GM12878 (cell line): Measurements from ENCODE around the gene PADI1.

ENCODE experiments used
- CEBPB ChIP-seq, 2 experiments: fragments of 150-350 bp in 1 of 2; IDR thresholded peaks; 2 replicates each; pipeline ENCODE4 v1.6.1; 2012 to 2014; ENCODE audit warnings: low read depth in 2 of 2, low read length in 2 of 2, borderline replicate concordance in 1 of 2, inconsistent platforms in 1 of 2
- MAX ChIP-seq: IDR thresholded peaks from 2 replicates; pipeline ENCODE4 v1.6.1; 2012; ENCODE audit warnings: low read depth, low read length, improper control_type of control experiment
- MEF2A ChIP-seq: IDR thresholded peaks from 2 replicates; pipeline ENCODE4 v1.6.1; 2011; ENCODE audit warnings: low read depth, mild to moderate bottlenecking, low read length, moderate library complexity; ENCODE audit not compliant: insufficient read depth
- POLR2A ChIP-seq: IDR thresholded peaks from 2 replicates; pipeline ENCODE4 v1.6.1; 2011; ENCODE audit warnings: low read depth, mild to moderate bottlenecking, low read length
- TAF1 ChIP-seq: IDR thresholded peaks from 2 replicates; pipeline ENCODE4 v1.6.1; 2011; ENCODE audit warnings: mild to moderate bottlenecking, low read depth, low read length, borderline replicate concordance
- ZNF274 ChIP-seq: IDR thresholded peaks from one replicate; pipeline ENCODE4 v1.8.0; 2011; ENCODE audit not compliant: insufficient read length, insufficient read depth
- ZNF592 ChIP-seq: fragments of 450-650 bp; IDR thresholded peaks from 2 replicates; pipeline ENCODE4 v1.6.1; 2017; ENCODE audit warnings: mild to moderate bottlenecking, moderate library complexity
- TF ChIP-seq, protein P1 (sequence below), 3 experiments: IDR thresholded peaks in 2 of 3; conservative IDR thresholded peaks in 1 of 3; 2 replicates each; pipeline ENCODE4 v1.5.1; 2011; ENCODE audit warnings: low read depth in 3 of 3, low read length in 3 of 3, mild to moderate bottlenecking in 3 of 3, control low read depth in 2 of 3, moderate library complexity in 2 of 3, inconsistent platforms in 1 of 3, mixed read lengths in 1 of 3; ENCODE audit not compliant: control insufficient read depth in 2 of 3, insufficient read depth in 1 of 3; ENCODE audit errors: extremely low read depth in 1 of 3
- TF ChIP-seq, protein P2 (sequence below): IDR thresholded peaks from 2 replicates; pipeline ENCODE4 v1.6.1; 2011; ENCODE audit warnings: mild to moderate bottlenecking, low read depth, low read length, moderate library complexity; ENCODE audit not compliant: insufficient replicate concordance
- TF ChIP-seq, protein P3 (sequence below): IDR thresholded peaks from 2 replicates; pipeline ENCODE4 v1.6.1; 2011; ENCODE audit warnings: low read depth, mild to moderate bottlenecking, low read length, moderate library complexity, borderline replicate concordance; ENCODE audit errors: extremely low read depth

DNA sequence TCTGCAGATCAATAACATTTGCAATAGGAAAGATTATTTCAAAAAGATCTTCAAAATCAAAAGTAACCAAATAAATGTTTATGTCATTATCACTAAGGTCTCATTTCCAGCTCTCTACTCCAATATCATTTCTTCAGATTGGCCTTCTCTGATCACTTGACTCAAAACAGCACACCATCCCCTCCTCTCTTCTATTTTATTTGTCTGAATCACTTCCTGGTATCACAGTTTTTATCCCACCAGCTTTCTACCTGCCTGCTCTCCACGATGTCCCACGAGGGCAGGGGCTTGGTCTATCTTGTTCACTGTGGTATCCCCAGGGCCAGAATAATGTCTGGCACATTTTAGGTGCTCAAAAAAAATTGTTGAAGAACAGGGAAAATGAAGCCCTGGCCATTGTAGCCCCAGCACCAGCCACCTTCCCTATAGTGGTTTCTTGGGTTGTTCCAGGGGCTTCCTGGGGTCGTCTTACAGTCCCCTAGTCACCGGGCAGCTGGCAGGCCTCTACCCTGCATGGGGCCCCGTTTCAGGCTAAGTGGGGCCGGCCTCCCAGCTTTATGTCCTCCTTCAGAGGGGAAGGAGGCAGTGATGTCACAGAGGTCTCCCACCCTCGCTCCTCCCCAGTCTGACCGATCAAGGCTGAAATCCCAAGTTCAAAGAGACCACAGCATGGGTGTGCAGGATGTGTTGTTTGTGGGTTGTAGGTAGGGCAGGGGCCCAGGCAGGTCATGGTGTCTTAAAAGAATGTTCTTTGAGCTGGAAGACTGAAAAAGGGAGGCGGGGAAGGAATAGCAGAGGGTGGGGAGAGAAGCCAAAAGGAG is 3.5 kb upstream of the PADI1 start:
- TF ChIP-seq CEBPB (IDR thresholded peaks at IDR 0.05; ENCODE audit: borderline replicate concordance in 1 of 2, low read depth in 2 of 2, low read length in 2 of 2) (no peak), TAF1 (no peak), ZNF274 (no peak), ZNF592 (no peak), MEF2A (no peak), POLR2A (no peak), MAX (no peak)
- TF ChIP-seq, protein P1, sequence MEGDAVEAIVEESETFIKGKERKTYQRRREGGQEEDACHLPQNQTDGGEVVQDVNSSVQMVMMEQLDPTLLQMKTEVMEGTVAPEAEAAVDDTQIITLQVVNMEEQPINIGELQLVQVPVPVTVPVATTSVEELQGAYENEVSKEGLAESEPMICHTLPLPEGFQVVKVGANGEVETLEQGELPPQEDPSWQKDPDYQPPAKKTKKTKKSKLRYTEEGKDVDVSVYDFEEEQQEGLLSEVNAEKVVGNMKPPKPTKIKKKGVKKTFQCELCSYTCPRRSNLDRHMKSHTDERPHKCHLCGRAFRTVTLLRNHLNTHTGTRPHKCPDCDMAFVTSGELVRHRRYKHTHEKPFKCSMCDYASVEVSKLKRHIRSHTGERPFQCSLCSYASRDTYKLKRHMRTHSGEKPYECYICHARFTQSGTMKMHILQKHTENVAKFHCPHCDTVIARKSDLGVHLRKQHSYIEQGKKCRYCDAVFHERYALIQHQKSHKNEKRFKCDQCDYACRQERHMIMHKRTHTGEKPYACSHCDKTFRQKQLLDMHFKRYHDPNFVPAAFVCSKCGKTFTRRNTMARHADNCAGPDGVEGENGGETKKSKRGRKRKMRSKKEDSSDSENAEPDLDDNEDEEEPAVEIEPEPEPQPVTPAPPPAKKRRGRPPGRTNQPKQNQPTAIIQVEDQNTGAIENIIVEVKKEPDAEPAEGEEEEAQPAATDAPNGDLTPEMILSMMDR (IDR thresholded peaks at IDR 0.05 in 2 of 3, conservative IDR thresholded peaks at IDR 0.05 in 1 of 3; ENCODE audit: control insufficient read depth in 2 of 3, extremely low read depth in 1 of 3, insufficient read depth in 1 of 3, low read depth in 3 of 3, low read length in 3 of 3) = no peak
- TF ChIP-seq, protein P2, sequence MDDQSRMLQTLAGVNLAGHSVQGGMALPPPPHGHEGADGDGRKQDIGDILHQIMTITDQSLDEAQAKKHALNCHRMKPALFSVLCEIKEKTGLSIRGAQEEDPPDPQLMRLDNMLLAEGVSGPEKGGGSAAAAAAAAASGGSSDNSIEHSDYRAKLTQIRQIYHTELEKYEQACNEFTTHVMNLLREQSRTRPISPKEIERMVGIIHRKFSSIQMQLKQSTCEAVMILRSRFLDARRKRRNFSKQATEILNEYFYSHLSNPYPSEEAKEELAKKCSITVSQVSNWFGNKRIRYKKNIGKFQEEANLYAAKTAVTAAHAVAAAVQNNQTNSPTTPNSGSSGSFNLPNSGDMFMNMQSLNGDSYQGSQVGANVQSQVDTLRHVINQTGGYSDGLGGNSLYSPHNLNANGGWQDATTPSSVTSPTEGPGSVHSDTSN = no peak
- TF ChIP-seq, protein P3, sequence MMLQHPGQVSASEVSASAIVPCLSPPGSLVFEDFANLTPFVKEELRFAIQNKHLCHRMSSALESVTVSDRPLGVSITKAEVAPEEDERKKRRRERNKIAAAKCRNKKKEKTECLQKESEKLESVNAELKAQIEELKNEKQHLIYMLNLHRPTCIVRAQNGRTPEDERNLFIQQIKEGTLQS = no peak
